GM23248 (cell line): ENCODE data around the gene PLEKHG4B.

Experiments used
- EZH2 ChIP-seq: fragments of 200-600 bp; sonication (generic); IDR thresholded peaks from 2 replicates; pipeline ENCODE4 v1.6.1; 2018; ENCODE audit warnings: antibody characterized with exemption, mild to moderate bottlenecking; ENCODE audit not compliant: insufficient read depth, poor library complexity, severe bottlenecking
- EZH2phosphoT487 ChIP-seq: fragments of 200-600 bp; sonication (generic); IDR thresholded peaks from 2 replicates; pipeline ENCODE4 v1.6.1; 2018; ENCODE audit warnings: antibody characterized with exemption, moderate library complexity, mild to moderate bottlenecking, low read depth; ENCODE audit not compliant: insufficient read depth

DNA sequence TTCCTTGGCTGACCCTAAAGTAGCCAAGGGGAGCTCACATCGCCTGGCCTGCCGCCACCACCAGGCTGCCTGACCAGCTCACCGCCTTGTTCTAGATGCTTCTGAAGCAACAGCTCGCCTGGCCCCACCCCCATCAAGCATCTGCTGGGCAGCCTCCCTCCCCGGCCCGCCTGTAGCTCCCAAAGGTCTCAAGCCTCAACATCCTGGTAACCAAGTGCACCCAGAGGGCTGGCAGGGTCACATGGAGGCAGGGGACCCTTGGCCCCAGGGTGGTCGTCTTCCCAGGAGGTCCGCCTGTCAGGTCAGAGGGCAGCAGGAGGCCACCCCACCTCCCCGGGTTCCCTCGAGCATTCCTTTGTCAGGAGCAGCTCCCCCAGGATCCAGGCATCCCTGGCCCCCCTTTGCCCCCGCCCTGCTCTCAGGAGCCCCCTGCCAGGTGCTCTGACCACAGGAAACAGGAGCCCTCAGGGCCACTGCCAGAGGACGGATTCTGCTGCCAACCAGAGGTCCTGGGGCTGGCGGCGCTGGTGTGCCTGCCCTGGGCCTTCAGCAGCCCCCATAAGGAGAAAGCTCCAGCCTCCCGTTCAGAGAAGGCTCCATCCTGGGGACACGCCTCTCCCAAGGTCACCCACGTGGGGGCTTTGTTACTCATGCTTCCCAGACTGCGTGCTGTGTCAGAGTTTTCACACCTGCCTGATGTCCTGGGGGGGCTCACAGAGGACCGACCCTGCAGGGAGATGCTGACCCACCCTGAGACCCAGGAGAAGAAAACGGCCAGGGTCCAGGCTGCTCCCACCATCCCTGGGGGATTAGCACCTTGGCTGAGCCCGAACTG lies 95.9 kb downstream of the PLEKHG4B start:
- TF ChIP-seq EZH2phosphoT487 (no peak), EZH2 (no peak)
